SK-N-SH (cell line): ENCODE results near the gene SACM1L. TPM values are rescaled to one million over a fixed set of nuclear protein-coding genes. Genes with fewer than 3 reads are reported as not detected.
A peak's percentile ranks its signal among the peaks of the same experiment; 100 is the strongest.

Experiments used
- CTCF ChIA-PET: fragments of 300-600, 350-600 bp; formaldehyde crosslinking; extraction: SDS; loops from one replicate; lab custom pipeline; 2021; lab: Yijun Ruan, JAX
- POLR2A ChIA-PET: fragments of 350-600 bp; sonication (Branson Sonifier 250); formaldehyde crosslinking; extraction: SDS; loops from one replicate; lab custom pipeline; 2020; ENCODE audit warnings: antibody characterized with exemption, inconsistent platforms; lab: Yijun Ruan, JAX
- DNase-seq: peaks from one replicate; pipeline ENCODE4 v3.0.0; 2012
- H2AFZ ChIP-seq: fragments of 200-600 bp; sonication (generic); 2 replicates; pipeline ENCODE4 v1.8.1; 2016; ENCODE audit warnings: antibody characterized with exemption, mild to moderate bottlenecking, low read depth
- H3F3A ChIP-seq: fragments of 200-600 bp; sonication (generic); replicated peaks from 2 replicates; pipeline ENCODE3; 2016; ENCODE audit warnings: antibody characterized with exemption, mild to moderate bottlenecking; ENCODE audit not compliant: insufficient read depth
- H3K27ac ChIP-seq, 2 experiments: fragments of 200-500 bp in 1 of 2; fragments of 200-600 bp in 1 of 2; sonication (Bioruptor generic) in 1 of 2; sonication (generic), shearing (Covaris generic) in 1 of 2; 2 replicates each; pipeline versions ENCODE4 v1.5.1 to v1.6.1; 2014 to 2016; ENCODE audit warnings: low read depth in 2 of 2, inconsistent platforms in 1 of 2, low read length in 1 of 2, mild to moderate bottlenecking in 1 of 2, mixed read lengths in 1 of 2
- H3K27me3 ChIP-seq: fragments of 200-600 bp; sonication (generic), shearing (Covaris generic); 2 replicates; pipeline ENCODE4 v1.6.1; 2016; ENCODE audit warnings: mixed run types; ENCODE audit not compliant: insufficient read depth
- H3K36me3 ChIP-seq, 2 experiments: fragments of 200-500 bp in 1 of 2; fragments of 200-600 bp in 1 of 2; sonication (Bioruptor generic) in 1 of 2; sonication (generic) in 1 of 2; replicated peaks in 1 of 2; 2 replicates each; pipeline versions ENCODE3 to v1.5.1; 2014 to 2016; ENCODE audit warnings: low read length in 1 of 2, mild to moderate bottlenecking in 1 of 2; ENCODE audit not compliant: insufficient read depth in 2 of 2, control insufficient read depth in 1 of 2
- H3K4me1 ChIP-seq, 2 experiments: fragments of 200-500 bp in 1 of 2; fragments of 200-600 bp in 1 of 2; sonication (Bioruptor generic) in 1 of 2; sonication (generic), shearing (Covaris generic) in 1 of 2; 2 replicates each; pipeline versions ENCODE4 v1.5.1 to v1.6.1; 2014 to 2016; ENCODE audit warnings: low read depth in 1 of 2, low read length in 1 of 2, mixed run types in 1 of 2; ENCODE audit not compliant: insufficient read depth in 2 of 2, control insufficient read depth in 1 of 2
- H3K4me2 ChIP-seq: fragments of 200-600 bp; sonication (generic), shearing (Covaris generic); 2 replicates; pipeline ENCODE4 v1.6.1; 2017; ENCODE audit warnings: mixed run types
- H3K4me3 ChIP-seq, 2 experiments: fragments of 200-500 bp in 1 of 2; fragments of 200-600 bp in 1 of 2; sonication (Bioruptor generic) in 1 of 2; sonication (generic), shearing (Covaris generic) in 1 of 2; 2 replicates each; pipeline versions ENCODE4 v1.5.1 to v1.8.1; 2014 to 2016; ENCODE audit warnings: low read depth in 2 of 2, inconsistent platforms in 1 of 2, low read length in 1 of 2, mild to moderate bottlenecking in 1 of 2, mixed read lengths in 1 of 2, moderate library complexity in 1 of 2
- H3K79me2 ChIP-seq: fragments of 200-600 bp; sonication (generic); 2 replicates; pipeline ENCODE4 v1.8.1; 2017; ENCODE audit warnings: mild to moderate bottlenecking; ENCODE audit not compliant: insufficient read depth
- H3K9ac ChIP-seq: fragments of 200-600 bp; sonication (generic); 2 replicates; pipeline ENCODE4 v1.6.1; 2017; ENCODE audit warnings: mixed run types
- H3K9me2 ChIP-seq: fragments of 200-600 bp; sonication (generic); 2 replicates; pipeline ENCODE4 v1.6.1; 2017; ENCODE audit warnings: mixed run types
- H3K9me3 ChIP-seq: fragments of 200-600 bp; sonication (generic); 2 replicates; pipeline ENCODE4 v1.6.1; 2017; ENCODE audit warnings: mixed run types, mild to moderate bottlenecking, moderate library complexity
- H4K20me1 ChIP-seq: fragments of 200-600 bp; sonication (generic); 2 replicates; pipeline ENCODE4 v1.6.1; 2017; ENCODE audit warnings: mild to moderate bottlenecking, mixed run types; ENCODE audit not compliant: insufficient read depth
- CHD2 ChIP-seq: fragments of 150-350 bp; IDR thresholded peaks from 2 replicates; pipeline ENCODE4 v1.6.1; 2018; ENCODE audit warnings: low read length; ENCODE audit not compliant: partially characterized antibody
- ELF1 ChIP-seq: IDR thresholded peaks from 2 replicates; pipeline ENCODE4 v1.4.0; 2012
- EP300 ChIP-seq, 2 experiments: IDR thresholded peaks; 2 replicates each; pipeline versions ENCODE4 v1.4.0 to v1.6.1; 2012; ENCODE audit warnings: borderline replicate concordance in 1 of 2, low read depth in 1 of 2, low read length in 1 of 2
- FOSL2 ChIP-seq: IDR thresholded peaks from 2 replicates; pipeline ENCODE4 v1.4.0; 2012; ENCODE audit warnings: low read depth, mild to moderate bottlenecking, moderate library complexity, borderline replicate concordance
- FOXJ3 ChIP-seq: sonication (generic); formaldehyde crosslinking; IDR thresholded peaks from 2 replicates; pipeline ENCODE4 v1.5.1; 2020; ENCODE audit warnings: mild to moderate bottlenecking, missing genetic modification reagents
- GATA2 ChIP-seq: sonication (generic); formaldehyde crosslinking; IDR thresholded peaks from 2 replicates; pipeline ENCODE4 v1.5.0; 2020; ENCODE audit warnings: mild to moderate bottlenecking, missing genetic modification reagents
- JUND ChIP-seq: IDR thresholded peaks from 2 replicates; pipeline ENCODE4 v1.4.0; 2012
- NFIC ChIP-seq: IDR thresholded peaks from 2 replicates; pipeline ENCODE4 v1.4.0; 2012; ENCODE audit warnings: borderline replicate concordance
- NRF1 ChIP-seq: IDR thresholded peaks from 2 replicates; pipeline ENCODE4 v1.6.1; 2012; ENCODE audit warnings: low read depth, mild to moderate bottlenecking, low read length
- RCOR1 ChIP-seq: fragments of 150-350 bp; IDR thresholded peaks from 2 replicates; pipeline ENCODE4 v1.6.1; 2017; ENCODE audit warnings: antibody characterized with exemption, low read length
- REST ChIP-seq: IDR thresholded peaks from 2 replicates; pipeline ENCODE4 v1.6.1; 2012; ENCODE audit warnings: mild to moderate bottlenecking, low read depth, low read length, moderate library complexity
- RFX5 ChIP-seq: IDR thresholded peaks from 2 replicates; pipeline ENCODE4 v1.6.1; 2012; ENCODE audit warnings: mild to moderate bottlenecking, improper control_type of control experiment, low read length
- RXRA ChIP-seq: IDR thresholded peaks from 2 replicates; pipeline ENCODE4 v1.4.0; 2012; ENCODE audit warnings: low read depth, mild to moderate bottlenecking, borderline replicate concordance
- SIN3A ChIP-seq: IDR thresholded peaks from 2 replicates; pipeline ENCODE4 v1.6.1; 2012; ENCODE audit warnings: low read depth, mild to moderate bottlenecking, low read length, moderate library complexity, borderline replicate concordance
- SMC3 ChIP-seq: IDR thresholded peaks from 2 replicates; pipeline ENCODE4 v1.6.1; 2012; ENCODE audit warnings: low read depth, low read length, improper control_type of control experiment
- TEAD4 ChIP-seq: IDR thresholded peaks from 2 replicates; pipeline ENCODE4 v1.4.0; 2012; ENCODE audit warnings: mild to moderate bottlenecking, borderline replicate concordance; ENCODE audit not compliant: insufficient read depth
- USF1 ChIP-seq: IDR thresholded peaks from 2 replicates; pipeline ENCODE4 v1.4.0; 2012; ENCODE audit warnings: low read depth, borderline replicate concordance
- USF2 ChIP-seq: fragments of 150-350 bp; IDR thresholded peaks from 2 replicates; pipeline ENCODE4 v1.6.1; 2017; ENCODE audit warnings: antibody characterized with exemption, low read length, low read depth, borderline replicate concordance
- WGBS: methylation state at CpG from one replicate; pipeline ENCODE4 v1.1.6; 2017; ENCODE audit warnings: low lambda C conversion rate; 5-methylcytosine and 5-hydroxymethylcytosine counted together
- polyA plus RNA-seq, 3 experiments: library from polyadenylated mRNA; depleted of rRNA; stranded (reverse); fragments of >200 nt; gene quantifications; 2 replicates each; pipeline ENCODE4 v1.2.3, GENCODE V29; 2012
- TF ChIP-seq, protein P1 (sequence below): fragments of 200-600 bp; sonication (generic); IDR thresholded peaks from 2 replicates; pipeline ENCODE4 v1.6.1; 2017; ENCODE audit warnings: antibody characterized with exemption, mild to moderate bottlenecking, moderate library complexity

The SACM1L gene
- polyA plus RNA-seq, 1 of the 3 experiments (the other 2 are of a cell fraction): 11.2 TPM

DNA sequence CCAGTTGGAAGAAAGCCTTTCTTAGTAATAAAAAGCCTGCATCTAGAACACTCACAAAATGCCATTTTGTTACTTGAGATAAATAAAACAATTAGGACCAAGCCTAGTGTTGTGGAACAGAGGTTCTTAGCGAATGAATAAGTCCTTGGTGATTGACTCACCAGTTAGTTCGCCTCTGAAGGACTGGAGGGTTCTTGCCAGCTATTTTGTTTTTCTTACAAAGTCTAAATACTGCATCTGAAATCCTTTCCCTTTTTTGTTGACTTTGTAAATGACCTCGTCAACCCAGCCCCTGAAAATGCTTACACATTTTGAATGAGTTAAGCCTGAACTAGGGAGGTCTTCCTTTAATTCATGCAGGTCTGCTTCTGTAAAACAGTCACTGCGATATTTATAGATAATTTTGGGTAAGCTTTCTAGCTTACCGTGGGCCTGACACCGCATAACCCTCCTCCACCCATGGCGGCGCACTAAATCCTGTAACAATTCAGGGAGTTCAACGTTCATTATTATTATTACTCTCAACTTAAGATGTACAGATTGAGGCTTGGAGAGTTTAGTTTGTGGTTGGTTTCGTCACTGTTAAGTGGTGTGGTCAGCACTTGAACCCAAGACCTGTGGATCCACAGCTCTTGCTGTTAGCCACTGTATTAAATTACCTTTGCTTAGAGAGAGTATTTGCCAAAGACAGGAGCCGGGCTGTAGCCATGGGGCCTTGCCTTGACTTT, 45.0 kb upstream of the SACM1L start:
- no peaks in the 10 kb centered on the region for H3K27me3 ChIP-seq
- H3K36me3 ChIP-seq: peaks cover 2 to 12% of the 10 kb centered on the region in 2 experiments
- ChIA-PET POLR2A (no interaction called here), CTCF (interaction anchor here (2.0 to 2.5 kb wide), 2 partner anchors 12 to 16 kb away, joined by 6 read pairs; no protein-coding TSS in a partner anchor)
- no peaks in the 10 kb centered on the region for H3K9me2 ChIP-seq
- H3K4me1 ChIP-seq: peaks cover 7 to 51% of the 10 kb centered on the region in 2 experiments; a peak in 3 of 4 replicates
- peak overlapping the region; percentile 90 for H3K9ac ChIP-seq
- no peak for DNase-seq
- H3K9me3 ChIP-seq: no peaks in the 10 kb centered on the region
- no peaks in the 10 kb centered on the region for H4K20me1 ChIP-seq
- WGBS: 51% methylated on average over 11 of the region's 11 CpGs
- TF ChIP-seq JUND: peak; percentile 54; the same call in 1 of the 2 replicates
- peak; percentile 64 for TF ChIP-seq FOSL2
- TF ChIP-seq RCOR1: no peak
- peaks cover 80% of the 10 kb centered on the region for H3K79me2 ChIP-seq
- no peak overlapping the region for H2AFZ ChIP-seq
- peak overlapping the region; percentile 80 for H3K4me2 ChIP-seq
- H3K4me3 ChIP-seq: peak overlapping the region in 1 of 2 experiments; percentile 47; a peak in 2 of 4 replicates
- peak overlapping the region; percentile 23 to 100; a peak in 3 of 4 replicates for H3K27ac ChIP-seq
- peaks cover 49% of the 10 kb centered on the region for H3F3A ChIP-seq

GRCh38 chr3:45644791-45645201, 44.4 kb upstream of the SACM1L start:
- ChIA-PET CTCF (interaction anchor here (2.0 to 2.5 kb wide), 2 partner anchors 12 to 15 kb away, joined by 6 read pairs; no protein-coding TSS in a partner anchor), POLR2A (no interaction called here)
- H3K4me1 ChIP-seq: peaks cover 7 to 51% of the 10 kb centered on the region in 2 experiments; a peak in 3 of 4 replicates
- H3K27me3 ChIP-seq: no peaks in the 10 kb centered on the region
- H3K9ac ChIP-seq: peak overlapping the region; percentile 90
- no peaks in the 10 kb centered on the region for H4K20me1 ChIP-seq
- H3K9me2 ChIP-seq: no peaks in the 10 kb centered on the region
- peak overlapping the region; percentile 80 for H3K4me2 ChIP-seq
- H3F3A ChIP-seq: peaks cover 49% of the 10 kb centered on the region
- H2AFZ ChIP-seq: no peak overlapping the region
- 9% methylated on average over 5 of the region's 5 CpGs for whole genome bisulfite sequencing
- H3K36me3 ChIP-seq: peaks cover 2 to 12% of the 10 kb centered on the region in 2 experiments
- peaks cover 78% of the 10 kb centered on the region for H3K79me2 ChIP-seq
- H3K4me3 ChIP-seq: peak overlapping the region in 1 of 2 experiments; percentile 47; a peak in 2 of 4 replicates
- DNase-seq: no peak
- peak overlapping the region; percentile 23 to 100; a peak in 3 of 4 replicates for H3K27ac ChIP-seq
- no peaks in the 10 kb centered on the region for H3K9me3 ChIP-seq
- peak; percentile 94 for TF ChIP-seq FOSL2
- no peak for TF ChIP-seq ELF1
- TF ChIP-seq EP300 (IDR thresholded peaks at IDR 0.05; ENCODE audit: borderline replicate concordance in 1 of 2, low read depth in 1 of 2, low read length in 1 of 2): peak in 1 of 2 experiments; percentile 45; a peak in 1 of 4 replicates
- no peak for TF ChIP-seq USF1
- TF ChIP-seq RXRA: peak; percentile 4; the same call in 1 of the 2 replicates
- no peak for TF ChIP-seq USF2
- TF ChIP-seq NFIC: peak; percentile 28; the same call in 1 of the 2 replicates
- TF ChIP-seq, protein P1, sequence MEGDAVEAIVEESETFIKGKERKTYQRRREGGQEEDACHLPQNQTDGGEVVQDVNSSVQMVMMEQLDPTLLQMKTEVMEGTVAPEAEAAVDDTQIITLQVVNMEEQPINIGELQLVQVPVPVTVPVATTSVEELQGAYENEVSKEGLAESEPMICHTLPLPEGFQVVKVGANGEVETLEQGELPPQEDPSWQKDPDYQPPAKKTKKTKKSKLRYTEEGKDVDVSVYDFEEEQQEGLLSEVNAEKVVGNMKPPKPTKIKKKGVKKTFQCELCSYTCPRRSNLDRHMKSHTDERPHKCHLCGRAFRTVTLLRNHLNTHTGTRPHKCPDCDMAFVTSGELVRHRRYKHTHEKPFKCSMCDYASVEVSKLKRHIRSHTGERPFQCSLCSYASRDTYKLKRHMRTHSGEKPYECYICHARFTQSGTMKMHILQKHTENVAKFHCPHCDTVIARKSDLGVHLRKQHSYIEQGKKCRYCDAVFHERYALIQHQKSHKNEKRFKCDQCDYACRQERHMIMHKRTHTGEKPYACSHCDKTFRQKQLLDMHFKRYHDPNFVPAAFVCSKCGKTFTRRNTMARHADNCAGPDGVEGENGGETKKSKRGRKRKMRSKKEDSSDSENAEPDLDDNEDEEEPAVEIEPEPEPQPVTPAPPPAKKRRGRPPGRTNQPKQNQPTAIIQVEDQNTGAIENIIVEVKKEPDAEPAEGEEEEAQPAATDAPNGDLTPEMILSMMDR: no peak
- TF ChIP-seq RFX5: no peak
- TF ChIP-seq GATA2 (CRISPR knock-in tag): no peak
- no peak for TF ChIP-seq SMC3
- no peak for TF ChIP-seq FOXJ3 (CRISPR knock-in tag)
- no peak for TF ChIP-seq RCOR1
- no peak for TF ChIP-seq REST
- TF ChIP-seq SIN3A: no peak
- no peak for TF ChIP-seq NRF1
- TF ChIP-seq CHD2: no peak
- peak; percentile 79 for TF ChIP-seq TEAD4
